ENCODE results near the gene SORT1. TPM values are rescaled to one million over a fixed set of nuclear protein-coding genes. Genes with fewer than 3 reads are reported as not detected.

The SORT1 gene
- total RNA-seq, 1 experiment from 2014 or later, result 9.2 TPM

GRCh38 chr1:109275706-109276345, 121.9 kb downstream of the SORT1 start:
- no peak for TF ChIP-seq EZH2phosphoT487 (IDR thresholded peaks at IDR 0.05; ENCODE audit: borderline replicate concordance, low read length)
- TF ChIP-seq EZH2 (IDR thresholded peaks at IDR 0.05; ENCODE audit: low read length, unreplicated experiment), result no peak
- no peak for TF ChIP-seq CTCF (conservative IDR thresholded peaks at IDR 0.05; ENCODE audit: low read depth, low read length)

GRCh38 chr1:109274533-109275476, 122.9 kb downstream of the SORT1 start:
- intact Hi-C loops (cut with micrococcal nuclease), result loop anchor here (1.0 kb wide), 2 partner anchors 8 to 12 kb away; partner anchors contain the start of gene PSRC1
- Histone ChIP-seq H3K9me2 (replicated peaks; ENCODE audit: low read length) (no peaks in the 10 kb centered on the region), H2AFZ (ENCODE audit: low read length) (peak overlapping the region; percentile 45), H3K4me1 (ENCODE audit: insufficient read depth, low read length) (peaks cover 55% of the 10 kb centered on the region), H3K27me3 (ENCODE audit: low read length) (no peaks in the 10 kb centered on the region), H3K27ac (ENCODE audit: low read length) (peak overlapping the region; percentile 95), H4K20me1 (ENCODE audit: low read length) (no peaks in the 10 kb centered on the region), H3K9ac (ENCODE audit: low read length) (peak overlapping the region; percentile 81), H3F3A (ENCODE audit: low read length, unreplicated experiment) (peaks cover 10% of the 10 kb centered on the region), H3K9me3 (ENCODE audit: low read length) (no peaks in the 10 kb centered on the region), H3K4me3 (ENCODE audit: low read length) (peak overlapping the region; percentile 54), H3K4me2 (ENCODE audit: low read length) (peak overlapping the region; percentile 80), H3K36me3 (ENCODE audit: low read depth, low read length) (peaks cover 4% of the 10 kb centered on the region; the same call in 1 of the 2 replicates), H3K79me2 (ENCODE audit: low read length) (peaks cover 3% of the 10 kb centered on the region; the same call in 1 of the 2 replicates)
- no peak for TF ChIP-seq CTCF (conservative IDR thresholded peaks at IDR 0.05; ENCODE audit: low read depth, low read length)
- ChIA-PET POLR2A (ENCODE audit: unreplicated experiment) (interaction anchor here (1.0 kb wide), 1 partner anchor 8 kb away, joined by 6 read pairs; the partner anchor contains the start of gene PSRC1), CTCF (no interaction called here)
- ATAC-seq, result peak; percentile 87
- no TSS peak for BruUV-seq (replicated peaks)
- DNase-seq, result peak; percentile 95

More at GRCh38 chr1:109275706-109276345, 121.9 kb downstream of the SORT1 start:
- Histone ChIP-seq H2AFZ (ENCODE audit: low read length) (peak overlapping the region; percentile 45; the same call in 1 of the 2 replicates), H3K9me2 (replicated peaks; ENCODE audit: low read length) (no peaks in the 10 kb centered on the region), H3K4me1 (ENCODE audit: insufficient read depth, low read length) (peaks cover 55% of the 10 kb centered on the region), H3K79me2 (ENCODE audit: low read length) (peaks cover 13% of the 10 kb centered on the region), H3K9ac (ENCODE audit: low read length) (peak overlapping the region; percentile 81), H3K36me3 (ENCODE audit: low read depth, low read length) (peaks cover 8% of the 10 kb centered on the region), H3K4me2 (ENCODE audit: low read length) (peak overlapping the region; percentile 80), H3K27me3 (ENCODE audit: low read length) (no peaks in the 10 kb centered on the region), H3K4me3 (ENCODE audit: low read length) (peak overlapping the region; percentile 54), H3K9me3 (ENCODE audit: low read length) (no peaks in the 10 kb centered on the region), H3F3A (ENCODE audit: low read length, unreplicated experiment) (peaks cover 10% of the 10 kb centered on the region), H3K27ac (ENCODE audit: low read length) (peak overlapping the region; percentile 95), H4K20me1 (ENCODE audit: low read length) (no peaks in the 10 kb centered on the region)
- DNase-seq, result peak; percentile 60
- intact Hi-C loops (cut with micrococcal nuclease), result loop anchor here (1.0 kb wide), 1 partner anchor 7 kb away; the partner anchor contains the start of gene PSRC1
- peak; percentile 2; the same call in 1 of the 2 replicates for ATAC-seq
- CTCF ChIA-PET, result interaction anchor here (0.7 to 1.0 kb wide), 2 partner anchors 116 to 122 kb away, joined by 3 read pairs; no protein-coding TSS in a partner anchor
- TSS peak; percentile 49 for BruUV-seq (replicated peaks)
- POLR2A ChIA-PET (ENCODE audit: unreplicated experiment), result no interaction called here
